ENCODE measurements around the gene TULP4.

TULP4 gene

GRCh38 chr6:158383542-158383941, 71.3 kb downstream of the TULP4 start:
- Histone ChIP-seq H3K4me3 (ENCODE audit: low read depth, low read length) (no peak overlapping the region), H3K4me1 (ENCODE audit: control insufficient read depth, insufficient read depth, low read length) (peaks cover 5% of the 10 kb centered on the region), H3K36me3 (ENCODE audit: control insufficient read depth in 2 of 2, insufficient read depth in 1 of 2, low read length in 2 of 2) (no peaks in the 10 kb centered on the region), H3K27ac (ENCODE audit: extremely low read depth, low read depth, low read length) (no peak overlapping the region), H3K9me3 (ENCODE audit: control insufficient read depth, insufficient read depth, low read depth, low read length) (no peaks in the 10 kb centered on the region)
- ChIA-PET POLR2A (no interaction called here), CTCF (interaction anchor here (0.7 to 1.6 kb wide), 2 partner anchors 94 to 162 kb away, joined by 3 read pairs; no protein-coding TSS in a partner anchor)
- TF ChIP-seq ZNF704 (tag by site-specific recombination; IDR thresholded peaks at IDR 0.05) = no peak
- no peak for TF ChIP-seq ZNF10 (tag by site-specific recombination; IDR thresholded peaks at IDR 0.05)
- TF ChIP-seq KLF1 (tag by site-specific recombination; IDR thresholded peaks at IDR 0.05) = no peak
- TF ChIP-seq ZSCAN16 (tag by site-specific recombination; IDR thresholded peaks at IDR 0.05) = no peak
- TF ChIP-seq ZNF571 (tag by site-specific recombination; IDR thresholded peaks at IDR 0.05) = no peak
- TF ChIP-seq IKZF3 (tag by site-specific recombination; IDR thresholded peaks at IDR 0.05) = no peak
- no peak for TF ChIP-seq ZNF76 (tag by site-specific recombination; IDR thresholded peaks at IDR 0.05; ENCODE audit: borderline replicate concordance, low read depth)
- no peak for TF ChIP-seq ZNF302 (tag by site-specific recombination; IDR thresholded peaks at IDR 0.05; ENCODE audit: low read depth)
- no peak for TF ChIP-seq ZNF362 (tag by site-specific recombination; IDR thresholded peaks at IDR 0.05)
- no peak for TF ChIP-seq ZSCAN5A (tag by site-specific recombination; IDR thresholded peaks at IDR 0.05)
- no peak for TF ChIP-seq ZNF580 (tag by site-specific recombination; IDR thresholded peaks at IDR 0.05)
- no peak for TF ChIP-seq ZFP3 (tag by site-specific recombination; IDR thresholded peaks at IDR 0.05; ENCODE audit: low read depth)

GRCh38 chr6:158384671-158385110, 72.4 kb downstream of the TULP4 start:
- ChIA-PET CTCF (interaction anchor here (0.6 to 1.5 kb wide), 4 partner anchors 17 to 447 kb away, joined by 3 to 5 read pairs (median 4); no protein-coding TSS in a partner anchor), POLR2A (interaction anchor here (0.7 kb wide), 1 partner anchor 11 kb away, joined by 3 read pairs; no protein-coding TSS in a partner anchor)
- Histone ChIP-seq H3K36me3 (ENCODE audit: control insufficient read depth in 2 of 2, insufficient read depth in 1 of 2, low read length in 2 of 2) (no peaks in the 10 kb centered on the region), H3K4me1 (ENCODE audit: control insufficient read depth, insufficient read depth, low read length) (peaks cover 5% of the 10 kb centered on the region), H3K27ac (ENCODE audit: extremely low read depth, low read depth, low read length) (no peak overlapping the region), H3K9me3 (ENCODE audit: control insufficient read depth, insufficient read depth, low read depth, low read length) (no peaks in the 10 kb centered on the region), H3K4me3 (ENCODE audit: low read depth, low read length) (no peak overlapping the region)
- TF ChIP-seq PRDM2 (tag by site-specific recombination; IDR thresholded peaks at IDR 0.05; ENCODE audit: borderline replicate concordance) = no peak
- no peak for TF ChIP-seq KLF17 (tag by site-specific recombination; IDR thresholded peaks at IDR 0.05)
- TF ChIP-seq ZNF302 (tag by site-specific recombination; IDR thresholded peaks at IDR 0.05; ENCODE audit: low read depth) = no peak
- no peak for TF ChIP-seq EGR2 (tag by site-specific recombination; IDR thresholded peaks at IDR 0.05; ENCODE audit: low read depth)
- no peak for TF ChIP-seq ZBTB7A (tag by site-specific recombination; IDR thresholded peaks at IDR 0.05; ENCODE audit: low read depth)
- no peak for TF ChIP-seq ZNF335 (tag by site-specific recombination; conservative IDR thresholded peaks at IDR 0.05)
- no peak for TF ChIP-seq ZNF596 (tag by site-specific recombination; IDR thresholded peaks at IDR 0.05)
- no peak for TF ChIP-seq ZSCAN16 (tag by site-specific recombination; IDR thresholded peaks at IDR 0.05)
- TF ChIP-seq HIC1 (tag by site-specific recombination; IDR thresholded peaks at IDR 0.05) = no peak
- TF ChIP-seq OVOL3 (tag by site-specific recombination; IDR thresholded peaks at IDR 0.05) = no peak
- no peak for TF ChIP-seq KLF10 (tag by site-specific recombination; IDR thresholded peaks at IDR 0.05)
- no peak for TF ChIP-seq ZEB2 (tag by site-specific recombination; IDR thresholded peaks at IDR 0.05)

Data from HEK293 (cell line).